Colonic mucosa (tissue), 4 donors: ENCODE results near the gene KLK15. TPM values are rescaled to one million over a fixed set of nuclear protein-coding genes. Genes with fewer than 3 reads are reported as not detected.

Experiments
- DNase-seq: peaks from one replicate; pipeline ENCODE4 v3.0.0-alpha.2; 2020
- H3K27ac ChIP-seq: fragments of 200-600 bp; one replicate; pipeline ENCODE4 v1.8.0; 2021
- H3K27me3 ChIP-seq: fragments of 200-600 bp; one replicate; pipeline ENCODE4 v1.8.0; 2021
- H3K36me3 ChIP-seq: fragments of 200-600 bp; one replicate; pipeline ENCODE4 v1.8.0; 2021
- H3K4me1 ChIP-seq: fragments of 200-600 bp; one replicate; pipeline ENCODE4 v1.8.0; 2021; ENCODE audit warnings: mild to moderate bottlenecking
- H3K4me3 ChIP-seq: fragments of 200-600 bp; one replicate; pipeline ENCODE4 v1.8.0; 2021
- H3K9ac ChIP-seq, 2 donors: one replicate each; pipeline ENCODE4 v1.7.0; 2013; ENCODE audit warnings: control low read depth in 2 of 2, low read depth in 2 of 2, low read length in 2 of 2
- H3K9me3 ChIP-seq: fragments of 200-600 bp; one replicate; pipeline ENCODE4 v1.8.0; 2021
- CTCF ChIP-seq: fragments of 200-600 bp; IDR thresholded peaks from one replicate; pipeline ENCODE4 v1.8.0; 2022; ENCODE audit warnings: antibody characterized with exemption, mild to moderate bottlenecking
- intact Hi-C: fragments of 100-400 bp; cut with DNase I; formaldehyde crosslinking; loops from one replicate; pipeline ENCODE4 v1.14.1; 2022
- total RNA-seq, 2 donors: library from RNA; stranded (reverse); fragmentation: NEBNext Ultra II Directional in 1 of 2; extraction: Animal tissue kit (Norgen Biotek cat#: 25700) in 1 of 2; gene quantifications; one replicate each; pipeline ENCODE4 v1.2.1, GENCODE V29; 2021
- donor health status: healthy.
- donor health status: DM: no; HTN: no; CAD: no.
- donor health status: DM: no; HTN: no; CAD: no.

The KLK15 gene
- total RNA-seq, 2 donors from 2014 or later: 2.9 to 3.6 TPM

DNA sequence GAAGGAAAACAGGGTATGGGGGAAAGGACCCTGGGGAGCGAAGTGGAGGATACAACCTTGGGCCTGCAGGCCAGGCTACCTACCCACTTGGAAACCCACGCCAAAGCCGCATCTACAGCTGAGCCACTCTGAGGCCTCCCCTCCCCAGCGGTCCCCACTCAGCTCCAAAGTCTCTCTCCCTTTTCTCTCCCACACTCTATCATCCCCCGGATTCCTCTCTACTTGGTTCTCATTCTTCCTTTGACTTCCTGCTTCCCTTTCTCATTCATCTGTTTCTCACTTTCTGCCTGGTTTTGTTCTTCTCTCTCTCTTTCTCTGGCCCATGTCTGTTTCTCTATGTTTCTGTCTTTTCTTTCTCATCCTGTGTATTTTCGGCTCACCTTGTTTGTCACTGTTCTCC is 24.0 kb upstream of the KLK15 start:
- Histone ChIP-seq H3K27me3 (no peaks in the 10 kb centered on the region), H3K9ac (no peak overlapping the region), H3K4me1 (no peaks in the 10 kb centered on the region), H3K9me3 (no peaks in the 10 kb centered on the region), H3K36me3 (no peaks in the 10 kb centered on the region), H3K4me3 (no peak overlapping the region), H3K27ac (no peak overlapping the region)
- intact Hi-C loops: no loop called here
- no peak for DNase-seq
- TF ChIP-seq CTCF: no peak

GRCh38 chr19:50854636-50855410 is 21.4 kb upstream of the KLK15 start, which contains the start of gene KLK3:
KLK3 (plus strand) TSS chr19:50854915; CDS start chr19:50854956, 41 bp downstream.
- no peaks in the 10 kb centered on the region for H3K27me3 ChIP-seq

DNA sequence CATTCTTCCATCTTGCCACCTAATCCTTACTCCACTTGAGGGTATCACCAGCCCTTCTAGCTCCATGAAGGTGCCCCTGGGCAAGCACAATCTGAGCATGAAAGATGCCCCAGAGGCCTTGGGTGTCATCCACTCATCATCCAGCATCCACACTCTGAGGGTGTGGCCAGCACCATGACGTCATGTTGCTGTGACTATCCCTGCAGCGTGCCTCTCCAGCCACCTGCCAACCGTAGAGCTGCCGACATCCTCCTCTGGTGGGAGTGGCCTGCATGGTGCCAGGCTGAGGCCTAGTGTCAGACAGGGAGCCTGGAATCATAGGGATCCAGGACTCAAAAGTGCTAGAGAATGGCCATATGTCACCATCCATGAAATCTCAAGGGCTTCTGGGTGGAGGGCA is 18.2 kb upstream of the KLK15 start:
- no peak for TF ChIP-seq CTCF
- Histone ChIP-seq H3K27me3 (no peaks in the 10 kb centered on the region), H3K4me1 (no peaks in the 10 kb centered on the region)

More at GRCh38 chr19:50854636-50855410, 21.4 kb upstream of the KLK15 start, which contains the start of gene KLK3:
- TF ChIP-seq CTCF: no peak
- H3K4me1 ChIP-seq: no peaks in the 10 kb centered on the region
- no peaks in the 10 kb centered on the region for H3K36me3 ChIP-seq
- no peak for DNase-seq
- no peak within 1 kb of the TSS for H3K4me3 ChIP-seq
- H3K9me3 ChIP-seq: no peaks in the 10 kb centered on the region
- no peak within 1 kb of the TSS for H3K9ac ChIP-seq
- no peak within 1 kb of the TSS for H3K27ac ChIP-seq
- intact Hi-C loops: no loop called here

GRCh38 chr19:50850738-50851137 is 17.4 kb upstream of the KLK15 start:
- no peak overlapping the region for H3K9ac ChIP-seq
- TF ChIP-seq CTCF: no peak
- DNase-seq: no peak
- intact Hi-C loops: no loop called here
- no peaks in the 10 kb centered on the region for H3K4me1 ChIP-seq
- H3K27me3 ChIP-seq: no peaks in the 10 kb centered on the region
- H3K27ac ChIP-seq: no peak overlapping the region
- no peak overlapping the region for H3K4me3 ChIP-seq
- no peaks in the 10 kb centered on the region for H3K9me3 ChIP-seq
- H3K36me3 ChIP-seq: no peaks in the 10 kb centered on the region

More for the DNA sequence above, 18.2 kb upstream of the KLK15 start:
- intact Hi-C loops: no loop called here
- no peak overlapping the region for H3K4me3 ChIP-seq
- no peaks in the 10 kb centered on the region for H3K9me3 ChIP-seq
- no peaks in the 10 kb centered on the region for H3K36me3 ChIP-seq
- no peak overlapping the region for H3K9ac ChIP-seq
- DNase-seq: no peak
- H3K27ac ChIP-seq: no peak overlapping the region

DNA sequence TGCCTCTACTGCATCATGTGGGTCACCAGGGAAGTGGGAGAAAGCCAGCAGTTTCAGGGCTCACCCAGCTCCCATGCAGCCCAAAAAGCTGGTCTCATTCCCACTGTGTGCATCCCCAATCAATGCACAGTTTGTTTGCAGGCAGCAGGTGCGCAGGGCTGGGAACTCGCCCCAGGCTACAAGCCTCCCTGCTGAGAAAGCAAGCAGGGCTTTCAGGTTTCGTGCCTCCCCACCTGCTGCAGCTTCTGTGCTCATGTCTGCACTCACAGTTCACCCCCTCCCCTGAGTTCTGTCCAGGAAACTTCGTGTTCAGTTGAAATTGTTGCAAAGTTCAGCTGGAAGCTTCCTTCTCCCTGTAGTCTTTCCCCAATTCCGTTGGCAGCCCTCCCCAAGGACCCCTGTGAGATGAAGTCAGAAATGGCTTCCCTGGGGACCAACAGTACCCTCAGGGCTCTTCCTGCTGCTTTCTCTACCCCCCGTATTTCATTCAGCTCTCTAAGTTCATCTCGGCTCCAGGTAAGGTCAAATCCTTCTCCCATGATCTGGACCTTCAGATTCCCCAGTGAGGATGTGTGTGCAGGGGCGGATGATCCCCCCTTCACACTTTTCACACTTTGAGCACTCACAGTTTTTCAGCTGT is 11.0 kb upstream of the KLK15 start:
- Histone ChIP-seq H3K27me3 (no peaks in the 10 kb centered on the region), H3K36me3 (no peaks in the 10 kb centered on the region), H3K4me1 (no peaks in the 10 kb centered on the region), H3K9me3 (no peaks in the 10 kb centered on the region), H3K4me3 (no peak overlapping the region), H3K27ac (no peak overlapping the region), H3K9ac (no peak overlapping the region)
- DNase-seq: no peak
- TF ChIP-seq CTCF: no peak
- intact Hi-C loops: no loop called here
